ENCODE results near the gene ALKBH2. TPM values are rescaled to one million over a fixed set of nuclear protein-coding genes. Genes with fewer than 3 reads are reported as not detected.
"Not testable (repeated sequence)": the region's sequence is repeated elsewhere in the genome, so short reads cannot be mapped to it uniquely, and the experiment has no call there.

The ALKBH2 gene
- total and polyA plus RNA-seq, 2 experiments from 2014 or later, result 16.4 to 35.9 TPM

DNA sequence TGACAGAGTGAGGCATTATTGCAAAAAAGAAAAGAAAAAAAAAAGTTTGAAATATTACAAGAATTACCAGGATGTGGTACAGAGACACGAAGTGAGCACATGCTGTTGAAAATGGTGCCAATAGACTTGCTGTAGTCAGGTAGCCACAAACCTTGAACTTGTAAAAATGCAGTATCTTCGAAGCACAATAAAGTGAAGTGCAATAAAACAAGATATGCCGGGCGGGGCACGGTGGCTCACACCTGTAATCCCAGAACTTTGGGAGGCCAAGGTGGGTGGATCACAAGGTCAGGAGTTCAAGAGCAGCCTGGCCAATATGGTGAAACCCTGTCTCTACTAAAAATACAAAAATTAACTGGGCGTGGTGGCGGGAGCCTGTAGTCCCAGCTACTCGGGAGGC is 43.5 kb downstream of the ALKBH2 start:
- not testable (repeated sequence) for H3K9me2 ChIP-seq (ENCODE audit: insufficient read depth); H4K20me1 ChIP-seq (replicated peaks; ENCODE audit: insufficient read depth); H3K36me3 ChIP-seq (ENCODE audit: insufficient read depth); H3K27me3 ChIP-seq (ENCODE audit: insufficient read depth); H3K9me3 Mint-ChIP-seq; H3K27ac Mint-ChIP-seq; H2AFZ ChIP-seq; H3K27ac ChIP-seq (ENCODE audit: low read depth); H3F3A ChIP-seq (replicated peaks; ENCODE audit: low read depth); H3K4me3 ChIP-seq; H3K79me2 ChIP-seq (replicated peaks; ENCODE audit: insufficient read depth); H3K27me3 Mint-ChIP-seq (ENCODE audit: insufficient read depth, low read depth, poor library complexity); H3K4me2 ChIP-seq; H3K4me3 Mint-ChIP-seq; DNase-seq (ENCODE audit: low spot score); ATAC-seq; H3K4me1 ChIP-seq (ENCODE audit: insufficient read depth); H3K36me3 Mint-ChIP-seq (ENCODE audit: low read depth)
- H3K4me1 Mint-ChIP-seq, result peaks cover 12% of the 10 kb centered on the region

DNA sequence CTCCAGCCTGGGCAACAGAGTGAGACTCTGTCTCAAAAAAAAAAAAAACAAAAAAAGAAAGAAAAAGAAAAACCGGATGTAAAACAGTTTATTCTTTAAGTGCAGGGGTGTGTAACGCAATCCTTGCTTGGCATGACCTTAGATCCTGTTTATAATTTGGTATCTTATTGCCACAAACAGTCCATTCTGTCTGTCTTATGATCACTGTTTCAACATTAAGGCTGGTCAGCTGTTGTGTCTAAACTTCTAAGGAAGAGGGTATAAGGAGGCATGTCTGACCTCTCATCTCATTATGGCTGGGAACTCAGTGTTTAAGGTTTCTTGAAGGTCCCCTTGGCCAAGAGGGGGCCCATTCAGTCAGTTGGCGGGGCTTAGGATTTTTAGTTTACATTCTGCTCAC is 44.6 kb downstream of the ALKBH2 start:
- not testable (repeated sequence) for DNase-seq (ENCODE audit: low spot score); H3F3A ChIP-seq (replicated peaks; ENCODE audit: low read depth); H3K36me3 ChIP-seq (ENCODE audit: insufficient read depth); H4K20me1 ChIP-seq (replicated peaks; ENCODE audit: insufficient read depth); H3K9me3 Mint-ChIP-seq; H3K9me2 ChIP-seq (ENCODE audit: insufficient read depth); H3K4me2 ChIP-seq; H3K27me3 ChIP-seq (ENCODE audit: insufficient read depth); H3K27ac ChIP-seq (ENCODE audit: low read depth); H3K4me1 ChIP-seq (ENCODE audit: insufficient read depth); H3K79me2 ChIP-seq (replicated peaks; ENCODE audit: insufficient read depth); H3K36me3 Mint-ChIP-seq (ENCODE audit: low read depth); H3K27ac Mint-ChIP-seq; H3K27me3 Mint-ChIP-seq (ENCODE audit: insufficient read depth, low read depth, poor library complexity); H3K4me3 ChIP-seq; H2AFZ ChIP-seq; ATAC-seq; H3K4me1 Mint-ChIP-seq; H3K4me3 Mint-ChIP-seq

GRCh38 chr12:109047081-109047805 is 46.0 kb downstream of the ALKBH2 start:
- Histone ChIP-seq H3K27ac (ENCODE audit: low read depth) (no peak overlapping the region), H3F3A (replicated peaks; ENCODE audit: low read depth) (no peaks in the 10 kb centered on the region), H3K4me1 (ENCODE audit: insufficient read depth) (no peaks in the 10 kb centered on the region), H3K79me2 (replicated peaks; ENCODE audit: insufficient read depth) (no peaks in the 10 kb centered on the region), H2AFZ (peak overlapping the region; percentile 83; the same call in 1 of the 2 replicates), H3K4me2 (no peak overlapping the region), H4K20me1 (replicated peaks; ENCODE audit: insufficient read depth) (no peaks in the 10 kb centered on the region), H3K27me3 (ENCODE audit: insufficient read depth) (no peaks in the 10 kb centered on the region), H3K36me3 (ENCODE audit: insufficient read depth) (no peaks in the 10 kb centered on the region), H3K4me3 (no peak overlapping the region), H3K9me2 (ENCODE audit: insufficient read depth) (no peaks in the 10 kb centered on the region)
- TF ChIP-seq EZH2 (IDR thresholded peaks at IDR 0.05; ENCODE audit: low read depth, unreplicated experiment) (no peak), JUNB (IDR thresholded peaks at IDR 0.05; ENCODE audit: unreplicated experiment) (no peak), ZNF114 (CRISPR knock-in tag; IDR thresholded peaks at IDR 0.05) (no peak), STAT1 (IDR thresholded peaks at IDR 0.05; ENCODE audit: unreplicated experiment) (no peak), NANOG (IDR thresholded peaks at IDR 0.05; ENCODE audit: borderline replicate concordance) (no peak), CREB1 (CRISPR knock-in tag; IDR thresholded peaks at IDR 0.05; ENCODE audit: low read depth) (no peak)
- TF ChIP-seq, protein P1, sequence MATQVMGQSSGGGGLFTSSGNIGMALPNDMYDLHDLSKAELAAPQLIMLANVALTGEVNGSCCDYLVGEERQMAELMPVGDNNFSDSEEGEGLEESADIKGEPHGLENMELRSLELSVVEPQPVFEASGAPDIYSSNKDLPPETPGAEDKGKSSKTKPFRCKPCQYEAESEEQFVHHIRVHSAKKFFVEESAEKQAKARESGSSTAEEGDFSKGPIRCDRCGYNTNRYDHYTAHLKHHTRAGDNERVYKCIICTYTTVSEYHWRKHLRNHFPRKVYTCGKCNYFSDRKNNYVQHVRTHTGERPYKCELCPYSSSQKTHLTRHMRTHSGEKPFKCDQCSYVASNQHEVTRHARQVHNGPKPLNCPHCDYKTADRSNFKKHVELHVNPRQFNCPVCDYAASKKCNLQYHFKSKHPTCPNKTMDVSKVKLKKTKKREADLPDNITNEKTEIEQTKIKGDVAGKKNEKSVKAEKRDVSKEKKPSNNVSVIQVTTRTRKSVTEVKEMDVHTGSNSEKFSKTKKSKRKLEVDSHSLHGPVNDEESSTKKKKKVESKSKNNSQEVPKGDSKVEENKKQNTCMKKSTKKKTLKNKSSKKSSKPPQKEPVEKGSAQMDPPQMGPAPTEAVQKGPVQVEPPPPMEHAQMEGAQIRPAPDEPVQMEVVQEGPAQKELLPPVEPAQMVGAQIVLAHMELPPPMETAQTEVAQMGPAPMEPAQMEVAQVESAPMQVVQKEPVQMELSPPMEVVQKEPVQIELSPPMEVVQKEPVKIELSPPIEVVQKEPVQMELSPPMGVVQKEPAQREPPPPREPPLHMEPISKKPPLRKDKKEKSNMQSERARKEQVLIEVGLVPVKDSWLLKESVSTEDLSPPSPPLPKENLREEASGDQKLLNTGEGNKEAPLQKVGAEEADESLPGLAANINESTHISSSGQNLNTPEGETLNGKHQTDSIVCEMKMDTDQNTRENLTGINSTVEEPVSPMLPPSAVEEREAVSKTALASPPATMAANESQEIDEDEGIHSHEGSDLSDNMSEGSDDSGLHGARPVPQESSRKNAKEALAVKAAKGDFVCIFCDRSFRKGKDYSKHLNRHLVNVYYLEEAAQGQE (IDR thresholded peaks at IDR 0.05; ENCODE audit: unreplicated experiment), result no peak
- TF ChIP-seq, protein P2, sequence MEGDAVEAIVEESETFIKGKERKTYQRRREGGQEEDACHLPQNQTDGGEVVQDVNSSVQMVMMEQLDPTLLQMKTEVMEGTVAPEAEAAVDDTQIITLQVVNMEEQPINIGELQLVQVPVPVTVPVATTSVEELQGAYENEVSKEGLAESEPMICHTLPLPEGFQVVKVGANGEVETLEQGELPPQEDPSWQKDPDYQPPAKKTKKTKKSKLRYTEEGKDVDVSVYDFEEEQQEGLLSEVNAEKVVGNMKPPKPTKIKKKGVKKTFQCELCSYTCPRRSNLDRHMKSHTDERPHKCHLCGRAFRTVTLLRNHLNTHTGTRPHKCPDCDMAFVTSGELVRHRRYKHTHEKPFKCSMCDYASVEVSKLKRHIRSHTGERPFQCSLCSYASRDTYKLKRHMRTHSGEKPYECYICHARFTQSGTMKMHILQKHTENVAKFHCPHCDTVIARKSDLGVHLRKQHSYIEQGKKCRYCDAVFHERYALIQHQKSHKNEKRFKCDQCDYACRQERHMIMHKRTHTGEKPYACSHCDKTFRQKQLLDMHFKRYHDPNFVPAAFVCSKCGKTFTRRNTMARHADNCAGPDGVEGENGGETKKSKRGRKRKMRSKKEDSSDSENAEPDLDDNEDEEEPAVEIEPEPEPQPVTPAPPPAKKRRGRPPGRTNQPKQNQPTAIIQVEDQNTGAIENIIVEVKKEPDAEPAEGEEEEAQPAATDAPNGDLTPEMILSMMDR (conservative IDR thresholded peaks at IDR 0.05; ENCODE audit: low read depth in 2 of 2), result no peak
- TF ChIP-seq, protein P3, sequence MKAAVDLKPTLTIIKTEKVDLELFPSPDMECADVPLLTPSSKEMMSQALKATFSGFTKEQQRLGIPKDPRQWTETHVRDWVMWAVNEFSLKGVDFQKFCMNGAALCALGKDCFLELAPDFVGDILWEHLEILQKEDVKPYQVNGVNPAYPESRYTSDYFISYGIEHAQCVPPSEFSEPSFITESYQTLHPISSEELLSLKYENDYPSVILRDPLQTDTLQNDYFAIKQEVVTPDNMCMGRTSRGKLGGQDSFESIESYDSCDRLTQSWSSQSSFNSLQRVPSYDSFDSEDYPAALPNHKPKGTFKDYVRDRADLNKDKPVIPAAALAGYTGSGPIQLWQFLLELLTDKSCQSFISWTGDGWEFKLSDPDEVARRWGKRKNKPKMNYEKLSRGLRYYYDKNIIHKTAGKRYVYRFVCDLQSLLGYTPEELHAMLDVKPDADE (IDR thresholded peaks at IDR 0.05), result no peak
- no peak for DNase-seq (ENCODE audit: low spot score)
- no peak overlapping the region for H3K4me3 Mint-ChIP-seq
- H3K4me1 Mint-ChIP-seq, result peaks cover 3% of the 10 kb centered on the region; the same call in 2 of the 3 replicates
- H3K27me3 Mint-ChIP-seq (ENCODE audit: insufficient read depth, low read depth, poor library complexity), result no peaks in the 10 kb centered on the region
- H3K36me3 Mint-ChIP-seq (ENCODE audit: low read depth), result no peaks in the 10 kb centered on the region
- H3K9me3 Mint-ChIP-seq, result no peaks in the 10 kb centered on the region; the same call in 2 of the 3 replicates
- H3K27ac Mint-ChIP-seq, result no peak overlapping the region
- no peak for ATAC-seq
